NCI-H1436 (cell line): Measurements from ENCODE around the gene LRRC42.

ENCODE experiments used
- DNase-seq: peaks from one replicate; lab custom pipeline; 2025; lab: John Stamatoyannopoulos, UW

LRRC42 gene

GRCh38 chr1:53946252-53947171 is at the start of gene LRRC42:
Gene LRRC42, plus strand, starts transcription at chr1:53946350. Its CDS starts 5,650 bp downstream, at chr1:53952000.
- DNase-seq: no peak

DNA sequence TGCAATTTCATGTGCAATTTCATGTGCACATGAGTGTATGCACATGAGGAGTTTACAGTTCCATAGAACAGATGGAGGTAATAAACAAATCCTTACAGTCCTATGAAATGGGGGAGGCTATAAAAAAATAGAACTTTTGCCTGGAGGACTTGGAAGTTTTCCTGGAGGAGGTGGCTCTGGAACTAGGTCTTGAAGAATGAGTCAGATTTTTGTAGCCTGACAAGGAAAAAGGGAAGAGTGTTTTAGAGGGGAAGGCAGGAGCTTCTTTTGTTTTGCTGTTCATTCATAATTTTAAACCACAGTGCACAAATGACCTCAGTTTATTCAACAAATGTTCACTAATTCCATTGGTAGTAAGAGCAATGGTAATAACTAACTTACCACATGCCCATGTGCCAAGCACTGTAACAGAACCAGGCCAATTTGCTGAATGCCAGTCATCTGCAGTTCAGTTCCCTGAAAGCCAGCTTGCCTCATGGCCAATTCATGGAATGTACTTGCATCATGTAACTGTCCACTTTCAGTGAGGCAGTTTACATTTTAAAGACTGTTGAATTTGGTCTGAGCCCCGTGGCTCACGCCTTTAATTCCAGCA is 49.4 kb upstream of the LRRC42 start:
- no peak for DNase-seq

DNA sequence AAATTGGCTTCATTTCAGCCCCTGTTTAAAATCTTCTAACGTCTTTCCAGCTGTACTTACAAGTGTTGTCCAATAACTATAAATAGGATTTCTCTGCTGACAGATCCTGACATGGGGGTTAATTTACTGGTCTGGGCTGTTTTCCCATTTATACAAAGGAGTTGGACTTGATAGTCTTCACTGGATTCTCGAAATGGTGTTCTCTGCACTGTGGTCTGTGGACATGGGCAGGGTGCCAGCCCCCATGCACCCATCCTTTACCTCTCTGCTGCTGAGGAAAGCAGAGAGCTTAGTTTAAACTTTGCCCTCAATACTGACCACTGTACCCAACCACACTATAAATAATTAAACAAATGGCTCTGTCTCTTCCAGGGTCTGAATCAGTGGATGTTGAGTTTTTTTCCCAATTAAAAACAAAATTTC is 46.9 kb upstream of the LRRC42 start:
- DNase-seq: no peak

GRCh38 chr1:53899708-53900107 is 46.4 kb upstream of the LRRC42 start:
- DNase-seq: no peak

DNA sequence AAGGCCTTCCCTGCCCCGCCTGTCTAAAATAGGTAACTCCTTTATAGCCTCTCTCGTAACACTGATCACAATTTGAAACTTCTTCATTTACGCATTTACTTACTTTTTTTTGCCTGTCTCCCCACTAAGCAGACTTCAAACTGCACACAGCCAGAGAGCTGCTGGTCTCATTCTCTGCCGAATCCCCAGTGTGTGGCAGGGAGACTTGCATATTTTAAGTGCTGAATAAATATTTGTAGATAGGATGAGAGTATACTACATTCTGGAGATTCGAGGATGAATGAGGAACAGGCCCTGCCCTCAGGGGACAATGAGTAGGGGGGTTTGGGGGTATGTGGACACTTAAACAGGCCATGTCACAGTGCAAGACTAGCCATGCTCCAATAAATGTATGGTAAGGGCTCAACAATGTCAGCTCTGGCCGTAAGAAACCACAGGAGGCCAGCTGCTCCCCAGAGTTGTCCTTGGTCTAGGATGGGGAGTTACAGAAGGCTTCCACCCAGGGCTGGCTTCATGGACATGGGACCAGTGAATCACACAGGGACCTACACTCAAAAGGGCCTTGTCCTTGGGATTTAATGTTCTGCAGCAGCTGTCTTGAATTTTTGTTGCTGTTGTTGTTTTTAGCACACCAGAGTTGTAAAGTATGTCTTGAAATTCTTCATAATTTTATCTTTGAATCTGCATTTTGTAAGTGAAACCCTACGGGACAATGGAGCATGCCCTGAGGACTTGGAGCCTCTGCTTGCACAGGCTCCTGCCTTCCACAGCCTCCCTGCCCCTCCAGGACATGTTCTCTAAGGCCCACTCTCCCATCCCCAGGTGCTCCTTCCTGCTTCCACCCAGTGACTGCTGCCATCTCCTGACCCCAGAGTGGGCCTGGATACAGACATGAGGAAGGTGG is 43.7 kb upstream of the LRRC42 start:
- no peak for DNase-seq

- no peak for DNase-seq
Measured at GRCh38 chr1:53905509-53905908, 40.6 kb upstream of the LRRC42 start.

DNA sequence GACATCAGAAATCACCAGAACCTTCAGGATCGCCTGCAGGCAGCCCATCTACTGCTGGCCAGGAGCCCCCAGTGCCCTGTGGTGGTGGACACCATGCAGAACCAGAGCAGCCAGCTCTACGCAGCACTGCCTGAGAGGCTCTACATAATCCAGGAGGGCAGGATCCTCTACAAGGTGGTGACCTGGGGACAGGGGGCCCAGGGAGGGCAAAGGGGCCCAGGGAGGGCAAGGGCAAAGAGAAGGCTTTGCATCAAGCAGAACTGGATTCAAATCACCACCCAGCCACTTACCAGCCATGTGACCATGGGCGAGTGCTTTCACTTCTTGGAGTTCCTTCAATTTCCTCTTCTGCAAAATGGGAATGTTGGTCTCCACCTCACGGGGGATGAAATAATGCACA is 40.0 kb upstream of the LRRC42 start:
- DNase-seq: no peak

- DNase-seq: no peak
Measured at GRCh38 chr1:53909946-53910345, 36.2 kb upstream of the LRRC42 start.

- no peak for DNase-seq
Measured at GRCh38 chr1:53911442-53911841, 34.7 kb upstream of the LRRC42 start.

DNA sequence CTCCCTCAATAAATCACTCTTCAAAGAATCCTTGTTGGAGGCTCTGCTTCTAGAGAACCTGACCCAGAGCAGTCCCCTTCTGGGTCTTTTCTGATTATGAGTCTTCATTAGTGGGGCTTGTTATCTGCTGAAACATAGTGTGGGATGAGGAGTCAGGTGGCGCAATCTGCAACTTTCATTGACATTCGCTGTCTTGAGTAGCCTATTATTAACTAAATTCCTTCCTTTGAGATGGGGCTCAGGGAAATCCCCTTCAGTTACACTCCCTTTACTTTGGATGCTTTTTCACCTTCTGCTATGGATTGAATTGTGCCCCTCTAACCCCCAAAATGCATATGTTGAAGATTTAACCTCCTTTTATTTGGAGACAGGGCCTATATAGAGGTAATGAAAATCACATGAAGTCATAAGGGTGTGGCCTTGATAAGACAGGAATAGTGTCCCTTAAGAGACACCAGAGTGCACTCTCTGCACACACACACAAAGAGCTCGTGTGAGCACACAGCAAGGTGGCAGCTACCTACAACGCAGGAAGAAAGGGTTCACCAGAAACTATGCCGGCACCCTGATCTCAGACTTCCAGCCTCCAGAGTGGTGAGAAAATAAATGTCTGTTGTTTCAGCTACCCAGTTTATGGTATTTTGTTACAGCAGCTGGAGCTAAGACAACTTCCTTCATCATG is 32.7 kb upstream of the LRRC42 start:
- DNase-seq: no peak

- DNase-seq: no peak
Measured at GRCh38 chr1:53918343-53918742, 27.8 kb upstream of the LRRC42 start.

- DNase-seq: no peak
Measured at GRCh38 chr1:53919675-53920066, 26.5 kb upstream of the LRRC42 start.

- no peak for DNase-seq
Measured at GRCh38 chr1:53927376-53927881, 18.7 kb upstream of the LRRC42 start.

DNA sequence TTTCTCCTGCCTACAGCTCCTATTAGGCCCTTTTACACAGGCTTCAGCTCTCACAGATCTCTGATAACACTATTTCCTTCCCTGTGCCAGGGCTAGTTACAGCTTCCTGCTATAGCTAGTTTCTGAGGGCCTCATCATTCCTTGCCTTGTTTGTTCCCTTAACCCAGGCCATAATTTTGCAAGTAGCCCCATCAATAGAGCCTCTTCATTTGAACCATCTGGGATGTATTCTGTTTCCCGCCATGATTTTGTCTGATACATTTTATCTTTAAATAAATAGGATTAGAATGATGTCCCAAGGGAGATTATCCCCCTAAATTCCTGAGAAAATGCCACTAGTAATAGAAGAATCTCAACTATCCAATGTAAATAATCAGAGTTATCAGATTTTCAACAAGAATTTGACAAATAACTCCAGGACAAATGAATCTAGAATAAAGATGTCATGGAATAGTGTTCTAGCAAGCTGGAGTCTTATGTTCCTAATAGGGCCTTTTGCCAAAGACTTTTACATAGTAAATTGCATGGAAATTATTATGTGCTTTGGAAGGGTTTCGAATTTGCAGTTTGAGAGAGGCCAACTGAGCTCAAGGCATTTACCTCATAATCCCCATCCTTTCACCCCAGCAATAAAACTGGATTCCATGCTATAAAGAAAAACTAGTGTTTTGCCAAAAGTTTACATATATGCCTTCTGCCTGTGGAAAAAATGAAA is 16.7 kb upstream of the LRRC42 start:
- no peak for DNase-seq

DNA sequence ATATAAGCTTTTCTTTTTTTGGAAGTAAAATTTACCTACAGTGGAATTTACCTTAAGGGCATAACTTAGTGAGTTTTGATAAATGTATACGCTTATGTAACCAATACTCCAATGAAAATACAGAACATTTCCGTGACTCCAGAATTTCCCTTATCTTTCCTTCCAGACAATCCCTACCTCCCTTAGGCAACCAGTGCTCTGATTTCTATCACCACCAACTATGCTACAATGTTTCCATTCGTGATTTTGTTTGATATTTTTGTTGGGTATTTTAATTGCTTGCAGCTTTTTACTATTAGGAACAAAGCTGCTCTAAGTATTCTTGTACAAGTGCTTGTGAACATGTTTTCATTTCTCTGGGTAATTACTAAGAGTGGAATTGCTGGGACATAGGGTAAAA is 15.2 kb upstream of the LRRC42 start:
- DNase-seq: no peak

GRCh38 chr1:53931523-53931922 is 14.6 kb upstream of the LRRC42 start:
- no peak for DNase-seq

- DNase-seq: no peak
Measured at GRCh38 chr1:53934170-53934765, 11.9 kb upstream of the LRRC42 start.

DNA sequence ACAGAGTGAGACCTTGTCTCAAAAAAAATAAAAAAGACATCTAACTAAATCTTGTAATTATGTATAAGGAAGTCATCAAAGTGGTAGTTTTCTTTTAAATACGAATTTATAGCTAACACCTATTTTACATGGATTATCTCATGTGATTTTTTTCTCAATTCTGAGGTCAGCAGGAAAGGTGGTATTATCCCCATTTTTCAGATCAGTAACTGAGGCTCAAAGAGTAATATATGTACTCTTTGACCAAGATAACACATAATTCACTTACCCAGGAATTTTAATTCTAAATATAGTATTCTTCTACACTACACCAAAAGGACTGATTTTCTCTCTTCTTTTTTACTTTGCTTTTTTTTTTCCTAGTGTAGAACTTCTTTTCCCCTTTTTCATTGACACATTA is 9.7 kb upstream of the LRRC42 start:
- DNase-seq: no peak

DNA sequence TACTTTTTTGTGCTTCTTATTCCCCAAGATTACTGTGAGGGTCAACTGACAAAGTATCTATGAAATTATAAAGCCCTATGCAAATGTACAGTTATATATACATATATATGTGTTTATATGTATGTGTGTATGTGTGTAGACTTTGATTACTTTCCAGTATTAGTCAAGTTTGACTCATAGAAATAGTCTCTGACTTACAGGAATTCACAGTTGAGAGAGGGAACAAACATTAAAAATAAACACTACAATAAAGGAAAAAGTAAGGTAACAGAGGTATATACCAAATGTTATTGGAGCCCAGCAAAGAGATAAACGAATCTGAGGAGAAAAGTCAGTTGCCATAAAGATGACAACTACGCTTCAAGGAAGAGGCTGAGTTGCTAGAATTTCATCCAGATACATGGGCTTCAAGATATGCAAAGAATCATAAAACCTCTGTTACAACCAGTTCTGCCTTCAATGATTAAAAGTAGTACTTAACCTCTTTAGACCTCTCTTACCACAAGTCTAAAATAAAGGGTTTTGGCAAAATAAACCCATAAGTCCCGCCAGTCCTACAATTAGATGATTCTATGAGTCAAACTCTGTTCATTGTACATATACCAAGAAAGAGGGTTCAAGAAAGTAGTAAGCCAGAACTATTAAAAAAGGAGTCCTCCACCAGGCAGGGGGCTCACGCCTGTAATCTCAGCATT is 7.9 kb upstream of the LRRC42 start:
- DNase-seq: no peak
